GM12873 (cell line): ENCODE data around the gene USP5.

Experiments
- TF ChIP-seq, protein P1 (sequence below): IDR thresholded peaks from 2 replicates; pipeline ENCODE4 v1.5.1; 2012; ENCODE audit warnings: low read depth, mild to moderate bottlenecking, moderate library complexity, low read length, control low read depth; ENCODE audit not compliant: insufficient read depth; ENCODE audit errors: missing control alignments

USP5 gene

DNA sequence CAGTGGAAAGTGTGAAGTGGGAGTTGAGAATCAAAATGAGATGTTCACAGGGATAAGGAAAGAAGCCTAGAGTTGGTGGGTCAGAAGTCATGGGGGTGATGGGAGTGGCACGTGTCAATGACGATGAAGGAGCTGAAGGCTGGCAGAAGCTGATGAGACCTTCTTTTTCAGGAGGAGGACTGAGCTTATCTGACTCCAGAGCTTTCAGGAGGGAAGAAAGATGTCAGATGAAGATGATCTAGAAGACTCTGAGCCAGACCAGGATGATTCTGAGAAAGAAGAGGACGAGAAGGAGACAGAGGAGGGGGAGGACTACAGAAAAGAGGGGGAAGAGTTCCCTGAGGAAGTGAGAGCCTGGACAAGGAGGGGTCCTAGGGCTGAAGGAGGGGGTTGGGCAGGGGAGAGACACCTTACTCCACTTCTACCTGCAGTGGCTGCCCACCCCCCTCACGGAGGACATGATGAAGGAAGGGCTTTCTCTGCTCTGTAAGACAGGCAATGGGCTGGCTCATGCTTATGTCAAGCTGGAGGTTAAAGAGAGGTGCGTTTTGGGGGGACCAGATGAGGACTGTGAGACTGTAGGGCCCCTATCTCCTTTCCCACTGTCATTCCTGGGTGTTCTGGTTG, 53.6 kb downstream of the USP5 start:
- TF ChIP-seq, protein P1, sequence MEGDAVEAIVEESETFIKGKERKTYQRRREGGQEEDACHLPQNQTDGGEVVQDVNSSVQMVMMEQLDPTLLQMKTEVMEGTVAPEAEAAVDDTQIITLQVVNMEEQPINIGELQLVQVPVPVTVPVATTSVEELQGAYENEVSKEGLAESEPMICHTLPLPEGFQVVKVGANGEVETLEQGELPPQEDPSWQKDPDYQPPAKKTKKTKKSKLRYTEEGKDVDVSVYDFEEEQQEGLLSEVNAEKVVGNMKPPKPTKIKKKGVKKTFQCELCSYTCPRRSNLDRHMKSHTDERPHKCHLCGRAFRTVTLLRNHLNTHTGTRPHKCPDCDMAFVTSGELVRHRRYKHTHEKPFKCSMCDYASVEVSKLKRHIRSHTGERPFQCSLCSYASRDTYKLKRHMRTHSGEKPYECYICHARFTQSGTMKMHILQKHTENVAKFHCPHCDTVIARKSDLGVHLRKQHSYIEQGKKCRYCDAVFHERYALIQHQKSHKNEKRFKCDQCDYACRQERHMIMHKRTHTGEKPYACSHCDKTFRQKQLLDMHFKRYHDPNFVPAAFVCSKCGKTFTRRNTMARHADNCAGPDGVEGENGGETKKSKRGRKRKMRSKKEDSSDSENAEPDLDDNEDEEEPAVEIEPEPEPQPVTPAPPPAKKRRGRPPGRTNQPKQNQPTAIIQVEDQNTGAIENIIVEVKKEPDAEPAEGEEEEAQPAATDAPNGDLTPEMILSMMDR, result no peak

DNA sequence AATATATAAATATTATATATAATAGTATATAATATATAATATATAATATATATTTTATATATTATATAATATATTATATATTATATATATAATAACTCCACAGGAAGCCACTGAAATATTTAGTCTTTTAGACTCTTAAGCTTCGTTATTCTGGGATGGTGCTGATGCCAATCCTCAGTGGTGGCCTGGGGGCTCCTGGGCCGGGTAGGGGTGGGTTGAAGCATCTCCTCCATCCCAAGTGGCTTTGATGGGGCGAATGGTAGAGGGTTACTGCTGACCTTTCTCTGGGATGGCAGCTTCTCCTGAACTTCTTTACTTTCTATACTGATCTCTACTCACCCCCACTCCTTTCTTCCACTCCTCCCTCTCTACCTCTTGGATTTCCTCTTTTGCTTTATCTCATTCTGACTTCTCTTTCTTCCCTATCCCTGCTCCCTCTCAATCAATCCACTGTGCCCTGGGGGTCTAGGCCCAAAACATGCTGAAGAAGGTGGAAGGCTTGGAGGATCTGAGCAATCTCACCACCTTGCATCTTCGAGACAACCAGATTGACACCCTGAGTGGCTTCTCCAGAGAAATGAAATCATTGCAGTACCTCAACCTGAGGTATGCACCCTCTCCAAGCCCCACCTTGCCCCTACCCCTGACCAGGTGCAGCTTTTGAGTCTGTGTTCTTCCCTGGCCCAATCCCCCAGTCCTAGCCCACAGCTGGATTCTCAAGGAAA, 57.6 kb downstream of the USP5 start:
- TF ChIP-seq, protein P1, result no peak

DNA sequence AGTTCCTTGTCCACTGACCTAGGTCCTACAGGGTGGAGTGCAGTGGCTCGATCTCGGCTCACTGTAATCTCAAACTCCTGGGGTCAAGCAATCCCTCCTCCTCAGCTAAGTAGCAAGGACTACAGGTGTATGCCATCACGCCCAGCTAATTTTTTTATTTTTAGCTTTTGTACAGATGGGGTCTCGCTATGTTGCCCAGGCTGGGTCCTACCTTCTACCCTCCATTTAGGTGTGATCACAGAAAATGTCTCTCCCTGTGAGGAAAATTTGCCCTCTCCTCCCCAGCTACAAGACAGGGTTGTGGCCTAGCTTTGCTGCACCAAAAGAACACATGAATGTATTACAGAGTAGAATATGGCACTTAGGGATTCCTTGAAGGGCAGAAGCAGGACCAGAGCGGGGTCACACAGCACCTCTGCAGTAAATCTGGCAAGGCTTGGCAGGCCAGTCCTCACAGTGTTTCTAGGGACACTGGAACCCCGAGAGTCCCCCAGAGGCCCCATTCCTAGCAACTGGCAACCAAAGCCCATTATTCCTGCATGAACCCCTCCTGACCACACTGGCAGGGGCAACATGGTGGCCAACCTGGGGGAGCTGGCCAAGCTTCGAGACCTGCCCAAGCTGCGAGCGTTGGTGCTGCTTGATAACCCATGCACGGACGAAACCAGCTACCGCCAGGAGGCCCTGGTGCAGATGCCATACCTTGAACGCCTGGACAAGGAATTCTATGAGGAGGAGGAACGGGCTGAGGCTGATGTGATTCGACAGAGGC, 60.4 kb downstream of the USP5 start:
- TF ChIP-seq, protein P1, result no peak

DNA sequence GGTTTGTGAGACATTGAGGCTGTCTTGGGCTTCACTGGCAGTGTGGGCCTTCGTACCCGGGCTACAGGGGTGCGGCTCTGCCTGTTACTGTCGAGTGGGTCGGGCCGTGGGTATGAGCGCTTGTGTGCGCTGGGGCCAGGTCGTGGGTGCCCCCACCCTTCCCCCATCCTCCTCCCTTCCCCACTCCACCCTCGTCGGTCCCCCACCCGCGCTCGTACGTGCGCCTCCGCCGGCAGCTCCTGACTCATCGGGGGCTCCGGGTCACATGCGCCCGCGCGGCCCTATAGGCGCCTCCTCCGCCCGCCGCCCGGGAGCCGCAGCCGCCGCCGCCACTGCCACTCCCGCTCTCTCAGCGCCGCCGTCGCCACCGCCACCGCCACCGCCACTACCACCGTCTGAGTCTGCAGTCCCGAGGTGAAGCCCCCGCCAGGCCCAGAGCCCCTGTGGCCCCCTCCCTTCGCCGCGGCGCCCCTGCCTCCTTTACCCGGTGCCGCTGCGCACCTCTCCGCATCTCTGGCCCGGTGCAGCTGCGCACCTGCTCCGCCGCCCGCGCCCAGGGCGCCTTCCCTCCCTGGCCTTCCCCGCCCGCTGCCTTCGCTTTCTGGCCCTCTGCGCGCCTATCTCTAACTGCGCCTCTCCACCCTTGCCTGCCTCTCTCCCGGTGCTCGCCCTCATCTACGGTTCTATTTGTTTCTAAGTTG, 62.4 kb downstream of the USP5 start, which contains the start of gene ENO2:
Gene ENO2, plus strand, starts transcription at position 335 of the 701 bp plus-strand sequence. CDS start 1,253 bp downstream, outside the sequence.
- TF ChIP-seq, protein P1, result no peak

DNA sequence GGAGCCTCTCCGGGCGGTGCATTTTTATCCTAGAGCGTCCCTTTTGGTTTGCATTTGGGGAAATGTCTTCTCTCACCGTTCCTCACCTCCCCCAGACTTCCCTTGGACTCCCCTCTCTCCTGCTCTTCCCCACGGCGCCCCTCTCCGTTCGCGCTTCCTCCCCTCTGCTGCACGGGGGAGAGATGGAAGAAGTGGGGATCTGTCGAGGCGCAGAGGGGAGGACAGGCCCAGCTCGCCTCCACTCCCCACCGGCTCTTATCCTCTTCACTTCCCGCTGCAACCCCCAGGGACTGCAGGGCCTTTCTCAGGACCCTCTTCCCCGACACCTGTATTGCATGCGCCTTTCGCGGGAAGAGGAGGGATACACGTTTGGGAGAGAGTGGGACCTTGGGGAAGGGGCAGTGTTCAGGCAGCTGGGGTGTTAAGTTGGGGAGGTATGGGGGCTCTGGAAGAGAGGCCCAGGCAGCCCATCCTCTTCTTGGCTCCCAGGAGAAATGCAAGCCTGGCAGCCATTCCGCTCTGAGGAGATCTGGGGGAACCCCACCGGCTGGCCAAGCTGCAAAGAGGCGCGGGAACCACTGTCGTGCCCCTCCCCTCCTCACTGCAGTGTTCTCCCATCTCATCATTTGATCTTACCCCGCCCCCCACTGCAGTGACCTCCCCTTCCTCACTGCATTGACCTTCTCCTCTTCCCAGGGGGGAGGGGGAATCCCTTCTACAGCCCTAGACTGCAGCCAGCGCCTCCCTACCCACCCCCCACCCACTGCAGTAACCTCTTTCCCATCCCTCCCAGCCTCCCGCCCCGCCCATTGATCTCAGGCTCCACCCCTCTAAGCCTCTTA, 63.2 kb downstream of the USP5 start:
- TF ChIP-seq, protein P1, result no peak

DNA sequence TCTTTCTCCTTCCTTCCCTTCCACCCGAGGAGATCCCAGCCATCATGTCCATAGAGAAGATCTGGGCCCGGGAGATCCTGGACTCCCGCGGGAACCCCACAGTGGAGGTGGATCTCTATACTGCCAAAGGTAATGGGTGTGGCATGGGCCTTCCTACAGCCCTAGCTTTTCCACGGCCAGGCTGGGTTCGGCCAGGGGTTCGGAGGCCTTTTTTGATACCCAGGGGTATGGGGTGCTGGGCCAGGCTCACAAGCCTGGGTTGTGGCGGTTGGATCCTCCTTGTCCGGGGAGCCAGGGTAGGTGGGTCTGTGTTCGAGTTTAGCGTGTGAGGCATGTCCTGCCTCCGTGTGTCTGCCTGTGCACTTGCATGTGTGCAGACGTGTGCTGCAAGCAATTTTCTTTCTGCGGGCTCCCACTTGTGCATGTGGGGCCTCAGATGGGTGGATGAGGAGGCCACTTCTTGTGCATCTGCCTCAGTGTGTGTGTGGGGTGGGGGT, 63.9 kb downstream of the USP5 start:
- TF ChIP-seq, protein P1, result no peak
